Hepatocyte (in vitro differentiated cells): ENCODE data around the gene RNASEH2A. TPM values are rescaled to one million over a fixed set of nuclear protein-coding genes. Genes with fewer than 3 reads are reported as not detected.

Experiments
- DNase-seq: peaks from one replicate; pipeline ENCODE4 v3.0.0-alpha.2; 2016; ENCODE audit warnings: low spot score
- H2AFZ ChIP-seq: fragments of 200-600 bp; sonication (generic); 2 replicates; pipeline ENCODE4 v1.6.0; 2016; ENCODE audit warnings: antibody characterized with exemption, mild to moderate bottlenecking
- H3K27ac ChIP-seq: fragments of 200-600 bp; sonication (generic); 2 replicates; pipeline ENCODE4 v1.5.1; 2016; ENCODE audit warnings: mild to moderate bottlenecking
- H3K27me3 ChIP-seq: fragments of 200-600 bp; sonication (generic); 2 replicates; pipeline ENCODE4 v1.6.1; 2016
- H3K36me3 ChIP-seq: fragments of 200-600 bp; sonication (generic); replicated peaks from 2 replicates; pipeline ENCODE4 v1.5.1; 2016; ENCODE audit warnings: low read depth; ENCODE audit not compliant: insufficient read depth
- H3K4me1 ChIP-seq: fragments of 200-600 bp; sonication (generic); 2 replicates; pipeline ENCODE4 v1.5.1; 2016; ENCODE audit warnings: mild to moderate bottlenecking, moderate library complexity; ENCODE audit not compliant: insufficient read depth
- H3K4me2 ChIP-seq: fragments of 200-600 bp; sonication (generic); 2 replicates; pipeline ENCODE4 v1.6.0; 2016
- H3K4me3 ChIP-seq: fragments of 200-600 bp; sonication (generic); 2 replicates; pipeline ENCODE4 v1.5.1; 2016; ENCODE audit warnings: mild to moderate bottlenecking
- H3K79me2 ChIP-seq: fragments of 200-600 bp; sonication (generic); 2 replicates; pipeline ENCODE4 v1.6.0; 2017; ENCODE audit warnings: mild to moderate bottlenecking
- H3K9me2 ChIP-seq: fragments of 200-600 bp; sonication (generic); replicated peaks from 2 replicates; pipeline ENCODE4 v1.6.0; 2017; ENCODE audit warnings: mild to moderate bottlenecking; ENCODE audit not compliant: insufficient read depth
- H3K9me3 ChIP-seq: fragments of 200-600 bp; sonication (generic); 2 replicates; pipeline ENCODE4 v1.5.1; 2016; ENCODE audit warnings: low read depth, mild to moderate bottlenecking
- H4K20me1 ChIP-seq: fragments of 200-600 bp; sonication (generic); 2 replicates; pipeline ENCODE4 v1.6.0; 2016; ENCODE audit warnings: mild to moderate bottlenecking; ENCODE audit not compliant: insufficient read depth, poor library complexity, severe bottlenecking
- EZH2 ChIP-seq: fragments of 200-600 bp; sonication (generic); IDR thresholded peaks from 2 replicates; pipeline ENCODE4 v1.6.1; 2016; ENCODE audit warnings: antibody characterized with exemption, mild to moderate bottlenecking, borderline replicate concordance
- EZH2phosphoT487 ChIP-seq: fragments of 200-600 bp; sonication (generic); IDR thresholded peaks from one replicate; pipeline ENCODE4 v1.6.1; 2018; ENCODE audit warnings: antibody characterized with exemption, mild to moderate bottlenecking, low read depth, moderate library complexity; ENCODE audit not compliant: unreplicated experiment, severe bottlenecking
- WGBS: methylation state at CpG from one replicate; pipeline ENCODE4 v1.1.6; 2016; ENCODE audit warnings: low lambda C conversion rate; ENCODE audit errors: missing lambda C conversion rate; 5-methylcytosine and 5-hydroxymethylcytosine counted together
- polyA plus RNA-seq: library from polyadenylated mRNA; unstranded; fragments of >200 nt; fragmentation: Nextera tagmentation; extraction: Ambion mirVana; gene quantifications from 2 replicates; pipeline ENCODE4 v1.2.1, GENCODE V29; 2016
- total RNA-seq: library from RNA; depleted of rRNA; stranded (reverse); fragments of >200 nt; gene quantifications from 2 replicates; pipeline ENCODE4 v1.2.3, GENCODE V29; 2014
- TF ChIP-seq, protein P1 (sequence below): fragments of 200-600 bp; sonication (generic); IDR thresholded peaks from 2 replicates; pipeline ENCODE4 v1.5.1; 2016; ENCODE audit warnings: antibody characterized with exemption, mild to moderate bottlenecking; ENCODE audit not compliant: poor library complexity

Gene RNASEH2A
- total and polyA plus RNA-seq, 2 experiments from 2014 or later, result 9.3 to 25.7 TPM

DNA sequence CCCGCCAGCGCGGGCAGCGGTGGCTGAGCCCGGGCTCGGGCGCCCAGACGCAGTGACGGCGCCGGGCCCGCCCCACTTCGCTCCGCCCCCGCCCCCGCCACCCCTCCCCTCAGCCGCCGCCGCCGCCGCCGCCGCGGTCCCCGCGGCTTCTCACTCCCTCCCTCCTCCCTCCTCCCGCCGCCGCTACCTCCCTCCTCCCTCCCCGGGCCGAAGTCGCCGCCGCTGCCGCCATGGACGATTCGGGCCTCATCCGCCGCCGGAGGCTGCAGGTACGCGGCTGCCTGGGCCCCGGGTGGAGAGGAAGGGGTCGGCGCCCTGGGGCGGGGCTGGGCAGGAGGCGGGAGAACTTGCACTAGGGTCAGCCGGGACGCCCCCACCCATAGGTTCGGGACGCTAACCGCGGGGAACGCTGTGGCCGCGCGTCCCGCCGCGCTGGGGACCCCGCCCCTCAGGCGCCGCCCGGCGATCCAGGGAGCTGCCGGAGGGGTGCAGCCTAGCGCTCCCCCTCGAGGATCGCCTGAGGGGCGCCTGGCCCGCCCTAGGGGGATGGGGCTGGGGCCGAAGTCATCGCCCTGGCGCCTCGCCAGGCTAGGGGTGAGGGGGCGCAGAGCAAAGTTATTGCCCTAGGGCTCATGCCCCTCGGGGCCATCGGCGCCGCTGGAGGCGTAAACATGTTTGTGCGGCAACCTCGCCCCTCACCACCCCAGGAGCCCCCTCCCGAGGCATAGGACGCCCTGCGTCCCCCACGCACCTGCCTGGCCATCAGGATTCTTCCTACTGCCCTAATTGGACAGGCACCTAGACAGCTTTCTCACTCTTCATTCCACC lies 27.6 kb downstream of the RNASEH2A start:
- no peaks in the 10 kb centered on the region for H3K4me1 ChIP-seq
- DNase-seq, result peak; percentile 56
- H3K9me3 ChIP-seq, result no peaks in the 10 kb centered on the region
- H3K9me2 ChIP-seq, result no peaks in the 10 kb centered on the region
- no peaks in the 10 kb centered on the region for H3K79me2 ChIP-seq
- peak overlapping the region; percentile 98 for H3K4me2 ChIP-seq
- no peak overlapping the region for H3K27ac ChIP-seq
- H2AFZ ChIP-seq, result no peak overlapping the region
- peaks cover 82% of the 10 kb centered on the region for H3K27me3 ChIP-seq
- H3K4me3 ChIP-seq, result peak overlapping the region; percentile 36
- TF ChIP-seq, protein P1, sequence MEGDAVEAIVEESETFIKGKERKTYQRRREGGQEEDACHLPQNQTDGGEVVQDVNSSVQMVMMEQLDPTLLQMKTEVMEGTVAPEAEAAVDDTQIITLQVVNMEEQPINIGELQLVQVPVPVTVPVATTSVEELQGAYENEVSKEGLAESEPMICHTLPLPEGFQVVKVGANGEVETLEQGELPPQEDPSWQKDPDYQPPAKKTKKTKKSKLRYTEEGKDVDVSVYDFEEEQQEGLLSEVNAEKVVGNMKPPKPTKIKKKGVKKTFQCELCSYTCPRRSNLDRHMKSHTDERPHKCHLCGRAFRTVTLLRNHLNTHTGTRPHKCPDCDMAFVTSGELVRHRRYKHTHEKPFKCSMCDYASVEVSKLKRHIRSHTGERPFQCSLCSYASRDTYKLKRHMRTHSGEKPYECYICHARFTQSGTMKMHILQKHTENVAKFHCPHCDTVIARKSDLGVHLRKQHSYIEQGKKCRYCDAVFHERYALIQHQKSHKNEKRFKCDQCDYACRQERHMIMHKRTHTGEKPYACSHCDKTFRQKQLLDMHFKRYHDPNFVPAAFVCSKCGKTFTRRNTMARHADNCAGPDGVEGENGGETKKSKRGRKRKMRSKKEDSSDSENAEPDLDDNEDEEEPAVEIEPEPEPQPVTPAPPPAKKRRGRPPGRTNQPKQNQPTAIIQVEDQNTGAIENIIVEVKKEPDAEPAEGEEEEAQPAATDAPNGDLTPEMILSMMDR, result no peak
- TF ChIP-seq EZH2 (peak; percentile 31), EZH2phosphoT487 (no peak)
- H4K20me1 ChIP-seq, result no peaks in the 10 kb centered on the region
- 2% methylated on average over 38 of the region's 87 CpGs for WGBS
- no peaks in the 10 kb centered on the region for H3K36me3 ChIP-seq

DNA sequence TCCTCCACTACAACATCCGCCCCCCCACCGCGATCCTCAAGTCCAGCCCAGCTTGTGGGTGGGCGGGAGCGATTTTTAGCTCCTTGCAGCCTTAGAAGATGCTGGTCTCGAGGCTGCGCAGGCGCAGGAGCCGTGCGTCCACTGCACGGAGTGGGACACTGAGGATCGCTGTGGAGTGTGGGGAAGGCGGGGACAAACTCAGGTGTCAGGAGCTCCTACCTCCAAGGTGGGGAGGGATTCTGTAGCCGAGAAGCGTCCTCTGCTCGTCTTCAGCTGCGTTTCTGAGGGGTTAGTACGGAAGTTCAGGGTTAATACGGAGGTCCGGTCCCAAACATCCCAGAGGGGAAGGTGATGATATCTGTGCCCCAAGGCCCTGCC lies 28.2 kb downstream of the RNASEH2A start, which contains the start of gene RTBDN:
Gene RTBDN (minus strand): TSS at position 14 of the 378 bp plus-strand sequence. CDS start 4,600 bp downstream, outside the sequence.
- 12% methylated on average over 20 of the region's 20 CpGs for WGBS
- no peaks in the 10 kb centered on the region for H3K36me3 ChIP-seq
- H3K9me3 ChIP-seq, result no peaks in the 10 kb centered on the region
- H3K9me2 ChIP-seq, result no peaks in the 10 kb centered on the region
- peak within 1 kb of the TSS; percentile 98 for H3K4me2 ChIP-seq
- peak within 1 kb of the TSS; percentile 36 for H3K4me3 ChIP-seq
- H3K4me1 ChIP-seq, result no peaks in the 10 kb centered on the region
- no peaks in the 10 kb centered on the region for H3K79me2 ChIP-seq
- peaks cover 82% of the 10 kb centered on the region for H3K27me3 ChIP-seq
- H2AFZ ChIP-seq, result no peak within 1 kb of the TSS
- no peak for DNase-seq
- TF ChIP-seq EZH2 (peak; percentile 46), EZH2phosphoT487 (no peak)
- TF ChIP-seq, protein P1, result no peak
- H3K27ac ChIP-seq, result no peak within 1 kb of the TSS
- no peaks in the 10 kb centered on the region for H4K20me1 ChIP-seq

DNA sequence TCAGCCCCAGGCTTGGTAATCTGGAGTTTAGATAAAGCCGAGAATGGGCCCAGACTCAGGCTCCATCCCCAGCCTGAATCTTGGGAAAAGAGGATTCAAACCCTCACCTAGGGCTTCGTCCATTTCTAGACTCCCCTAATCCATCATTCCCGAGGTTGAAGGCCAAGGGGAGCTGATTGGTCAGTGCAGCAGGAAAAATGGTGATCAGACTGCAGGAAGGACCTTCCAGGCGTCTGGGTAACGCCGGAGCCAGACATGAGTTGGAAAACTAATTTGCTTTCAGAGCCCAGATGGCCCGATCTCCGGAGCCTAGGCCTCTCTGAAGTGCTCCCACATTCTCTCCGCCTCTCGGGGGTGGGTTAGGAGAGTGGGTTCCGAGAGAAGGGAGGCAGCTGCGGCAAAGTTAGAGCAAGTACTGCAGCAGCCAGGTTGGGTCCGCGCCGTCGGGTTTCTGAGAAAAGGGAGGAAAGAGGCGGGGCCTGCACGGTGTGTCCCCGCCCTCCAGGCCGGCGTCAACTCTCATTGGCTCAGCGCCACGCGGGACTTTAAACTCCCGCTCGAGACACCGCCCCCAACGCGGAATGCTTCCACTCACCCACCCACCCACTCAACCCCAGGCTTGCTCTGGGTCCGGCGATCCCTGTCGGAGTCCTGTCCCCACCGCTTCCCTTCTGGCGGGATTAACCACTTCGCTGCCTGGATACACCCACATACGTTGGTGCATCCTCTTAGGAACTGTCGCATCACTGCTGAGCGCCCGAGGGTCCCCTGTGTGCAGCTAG lies 28.8 kb downstream of the RNASEH2A start:
- TF ChIP-seq, protein P1, result no peak
- TF ChIP-seq EZH2phosphoT487 (no peak), EZH2 (no peak)
- no peaks in the 10 kb centered on the region for H3K79me2 ChIP-seq
- 19% methylated on average over 33 of the region's 39 CpGs for WGBS
- H3K9me3 ChIP-seq, result no peaks in the 10 kb centered on the region
- no peak overlapping the region for H3K27ac ChIP-seq
- H3K36me3 ChIP-seq, result no peaks in the 10 kb centered on the region
- no peaks in the 10 kb centered on the region for H3K4me1 ChIP-seq
- no peak overlapping the region for H3K4me3 ChIP-seq
- no peaks in the 10 kb centered on the region for H4K20me1 ChIP-seq
- DNase-seq, result peak; percentile 51
- no peaks in the 10 kb centered on the region for H3K9me2 ChIP-seq
- H3K27me3 ChIP-seq, result peaks cover 84% of the 10 kb centered on the region
- H2AFZ ChIP-seq, result no peak overlapping the region
- no peak overlapping the region for H3K4me2 ChIP-seq
